PFSK-1 (cell line): ENCODE results near the gene GDI1.

Experiments used
- POLR2AphosphoS5 ChIP-seq: IDR thresholded peaks from 2 replicates; pipeline ENCODE4 v1.6.1; 2012; ENCODE audit warnings: low read depth, mild to moderate bottlenecking, control low read depth, low read length, moderate library complexity
- REST ChIP-seq, 2 experiments: IDR thresholded peaks; 2 replicates each; pipeline versions ENCODE4 v1.6.1 to v1.8.0; 2011 to 2012; ENCODE audit warnings: low read depth in 2 of 2, low read length in 2 of 2, control low read depth in 1 of 2, inconsistent platforms in 1 of 2, mild to moderate bottlenecking in 1 of 2, moderate library complexity in 1 of 2; ENCODE audit not compliant: insufficient read depth in 1 of 2
- TAF1 ChIP-seq: IDR thresholded peaks from 2 replicates; pipeline ENCODE4 v1.6.1; 2012; ENCODE audit warnings: low read length, control low read depth, borderline replicate concordance; ENCODE audit not compliant: insufficient read depth

GRCh38 chrX:154469880-154470279, 32.9 kb downstream of the GDI1 start:
- TF ChIP-seq REST (IDR thresholded peaks at IDR 0.05; ENCODE audit: insufficient read depth in 1 of 2, low read depth in 2 of 2, low read length in 2 of 2) (no peak), POLR2AphosphoS5 (no peak), TAF1 (no peak)
